Middle frontal gyrus (tissue), 1 donor: ENCODE measurements around the gene FNDC3B.

ENCODE experiments used
- DNase-seq: peaks from one replicate; pipeline ENCODE4 v3.0.0-alpha.2; 2015; ENCODE audit warnings: low spot score; ENCODE audit errors: extremely low spot score

The FNDC3B gene

GRCh38 chr3:172257648-172258400 lies 218.4 kb downstream of the FNDC3B start:
- no peak for DNase-seq

GRCh38 chr3:172258624-172259023 lies 219.2 kb downstream of the FNDC3B start:
- DNase-seq: no peak

- DNase-seq: no peak
Measured at GRCh38 chr3:172259111-172259541, 219.7 kb downstream of the FNDC3B start.

GRCh38 chr3:172259726-172260248 lies 220.4 kb downstream of the FNDC3B start:
- DNase-seq: no peak

GRCh38 chr3:172260381-172260780 lies 221.0 kb downstream of the FNDC3B start:
- no peak for DNase-seq

GRCh38 chr3:172261054-172261453 lies 221.7 kb downstream of the FNDC3B start:
- DNase-seq: no peak

GRCh38 chr3:172262991-172263608 lies 223.7 kb downstream of the FNDC3B start:
- DNase-seq: no peak

GRCh38 chr3:172263781-172264486 lies 224.6 kb downstream of the FNDC3B start:
- no peak for DNase-seq

GRCh38 chr3:172266103-172266502 lies 226.7 kb downstream of the FNDC3B start:
- DNase-seq: no peak

GRCh38 chr3:172268425-172268824 lies 229.0 kb downstream of the FNDC3B start:
- DNase-seq: no peak

- DNase-seq: no peak
Measured at GRCh38 chr3:172268868-172269267, 229.5 kb downstream of the FNDC3B start.

GRCh38 chr3:172270557-172271166 lies 231.3 kb downstream of the FNDC3B start:
- no peak for DNase-seq

- no peak for DNase-seq
Measured at GRCh38 chr3:172271386-172271976, 232.1 kb downstream of the FNDC3B start.

GRCh38 chr3:172272698-172273097 lies 233.3 kb downstream of the FNDC3B start:
- no peak for DNase-seq

- DNase-seq: no peak
Measured at GRCh38 chr3:172273378-172273777, 234.0 kb downstream of the FNDC3B start.

GRCh38 chr3:172274906-172275305 lies 235.5 kb downstream of the FNDC3B start:
- DNase-seq: no peak

GRCh38 chr3:172275586-172275985 lies 236.2 kb downstream of the FNDC3B start:
- DNase-seq: no peak

GRCh38 chr3:172276103-172276502 lies 236.7 kb downstream of the FNDC3B start:
- DNase-seq: no peak

GRCh38 chr3:172277151-172277652 lies 237.8 kb downstream of the FNDC3B start:
- DNase-seq: no peak

- no peak for DNase-seq
Measured at GRCh38 chr3:172279191-172279640, 239.8 kb downstream of the FNDC3B start.

GRCh38 chr3:172279974-172280373 lies 240.6 kb downstream of the FNDC3B start:
- no peak for DNase-seq
